Measurements from ENCODE around the gene TNFRSF19.

The TNFRSF19 gene

DNA sequence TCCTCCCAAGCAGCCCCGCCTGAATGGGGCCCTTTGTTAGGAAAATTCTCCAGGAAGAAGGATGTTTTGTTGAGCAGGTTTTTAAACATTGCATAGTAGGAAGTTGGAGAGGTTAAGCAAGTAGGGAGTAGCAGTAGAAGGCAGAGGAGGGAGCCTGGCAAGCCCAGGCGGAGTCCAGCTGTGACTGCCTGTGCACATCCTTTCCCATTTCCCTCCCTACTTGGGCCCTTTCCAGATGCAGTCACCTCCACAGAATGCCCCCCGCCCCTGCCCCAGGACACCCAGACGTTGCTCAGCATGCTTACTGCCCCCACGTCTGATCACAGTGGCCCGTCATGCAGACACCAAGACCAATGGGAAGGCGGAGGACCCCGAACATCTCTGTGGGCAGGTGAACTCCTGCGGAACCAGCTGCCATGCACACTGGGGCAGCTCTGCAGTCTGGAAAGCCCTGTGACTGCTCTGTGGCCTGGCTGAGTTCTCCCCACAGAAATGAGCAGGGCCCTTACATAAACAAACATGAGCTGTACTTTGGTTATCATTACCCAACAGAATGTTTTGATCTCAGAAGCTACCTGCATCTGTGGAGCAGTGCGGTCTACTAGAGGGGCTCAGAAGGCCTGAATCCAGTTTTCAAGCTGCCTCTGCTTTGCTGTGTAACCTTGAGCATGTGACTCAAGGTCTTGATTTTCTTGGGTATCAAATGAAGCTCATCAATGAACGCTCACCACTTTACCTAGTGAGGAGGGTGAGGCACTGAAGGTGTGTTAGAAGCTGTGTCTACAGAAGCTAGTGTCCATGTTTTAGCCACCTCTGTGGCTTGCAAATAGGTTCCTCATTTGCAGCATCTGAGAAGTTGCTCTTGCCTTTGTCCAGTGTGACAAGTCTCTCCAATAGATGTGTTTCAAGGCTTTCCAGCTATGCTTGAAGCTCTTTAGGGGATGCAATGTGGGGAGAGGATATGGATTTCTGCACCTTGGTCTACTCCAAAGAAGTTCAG, 84.2 kb downstream of the TNFRSF19 start:
- no peak for TF ChIP-seq CTCF (IDR thresholded peaks at IDR 0.05)
- Mint-ChIP-seq H3K4me1 (peaks cover 52% of the 10 kb centered on the region), H3K27me3 (ENCODE audit: low read depth, poor library complexity) (no peaks in the 10 kb centered on the region), H3K9me3 (peaks cover 8% of the 10 kb centered on the region), H3K36me3 (ENCODE audit: low read depth) (peaks cover 76% of the 10 kb centered on the region), H3K4me3 (no peak overlapping the region), H3K27ac (peak overlapping the region; percentile 60)
- no peak for DNase-seq

- peaks cover 52% of the 10 kb centered on the region for H3K4me1 Mint-ChIP-seq
- H3K4me3 Mint-ChIP-seq = no peak overlapping the region
- H3K27ac Mint-ChIP-seq = no peak overlapping the region
- H3K36me3 Mint-ChIP-seq (ENCODE audit: low read depth) = peaks cover 76% of the 10 kb centered on the region
- peaks cover 3% of the 10 kb centered on the region for H3K9me3 Mint-ChIP-seq
- DNase-seq = no peak
- H3K27me3 Mint-ChIP-seq (ENCODE audit: low read depth, poor library complexity) = no peaks in the 10 kb centered on the region
- TF ChIP-seq CTCF (IDR thresholded peaks at IDR 0.05) = no peak
These were observed 85.1 kb downstream of the TNFRSF19 start for GRCh38 chr13:23655321-23655720.

DNA sequence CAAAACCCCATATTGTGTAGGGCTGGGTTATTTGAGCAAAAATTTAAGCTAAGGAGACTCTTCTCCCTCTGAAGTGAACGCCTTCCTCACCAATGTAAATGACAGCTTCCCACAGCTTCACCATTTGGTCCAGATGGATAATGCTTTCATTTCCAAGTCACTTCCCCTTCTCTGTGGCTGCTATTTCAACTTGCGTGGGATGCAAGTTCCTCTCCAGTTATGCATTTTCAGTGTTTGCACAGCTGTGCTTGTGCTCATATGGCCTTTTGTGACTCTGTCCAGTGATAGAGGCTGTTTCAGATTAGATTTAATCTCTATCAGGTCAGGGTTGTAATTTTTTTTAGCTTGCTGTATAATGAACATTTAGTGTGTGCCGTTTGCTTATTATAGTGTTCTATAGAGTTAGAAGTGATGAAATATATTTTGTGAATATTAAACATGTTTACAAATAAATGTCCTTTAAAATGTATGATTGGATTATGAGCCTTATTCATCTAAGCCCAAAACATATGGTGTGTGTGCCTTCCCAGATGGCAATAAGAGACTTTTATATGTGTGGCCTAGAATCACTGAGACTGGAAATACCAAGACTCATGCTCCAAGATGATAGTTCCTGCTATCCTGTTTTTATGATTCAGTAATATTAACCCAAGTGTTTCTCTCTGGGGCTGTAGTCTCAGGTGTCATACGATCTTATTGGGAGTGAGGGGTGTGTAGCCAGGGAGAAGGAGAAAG, 86.6 kb downstream of the TNFRSF19 start:
- Mint-ChIP-seq H3K36me3 (ENCODE audit: low read depth) (peaks cover 79% of the 10 kb centered on the region), H3K27ac (peak overlapping the region; percentile 89), H3K4me1 (peaks cover 52% of the 10 kb centered on the region), H3K9me3 (peaks cover 14% of the 10 kb centered on the region), H3K27me3 (ENCODE audit: low read depth, poor library complexity) (no peaks in the 10 kb centered on the region), H3K4me3 (no peak overlapping the region)
- TF ChIP-seq CTCF (IDR thresholded peaks at IDR 0.05) = no peak
- DNase-seq = no peak

DNA sequence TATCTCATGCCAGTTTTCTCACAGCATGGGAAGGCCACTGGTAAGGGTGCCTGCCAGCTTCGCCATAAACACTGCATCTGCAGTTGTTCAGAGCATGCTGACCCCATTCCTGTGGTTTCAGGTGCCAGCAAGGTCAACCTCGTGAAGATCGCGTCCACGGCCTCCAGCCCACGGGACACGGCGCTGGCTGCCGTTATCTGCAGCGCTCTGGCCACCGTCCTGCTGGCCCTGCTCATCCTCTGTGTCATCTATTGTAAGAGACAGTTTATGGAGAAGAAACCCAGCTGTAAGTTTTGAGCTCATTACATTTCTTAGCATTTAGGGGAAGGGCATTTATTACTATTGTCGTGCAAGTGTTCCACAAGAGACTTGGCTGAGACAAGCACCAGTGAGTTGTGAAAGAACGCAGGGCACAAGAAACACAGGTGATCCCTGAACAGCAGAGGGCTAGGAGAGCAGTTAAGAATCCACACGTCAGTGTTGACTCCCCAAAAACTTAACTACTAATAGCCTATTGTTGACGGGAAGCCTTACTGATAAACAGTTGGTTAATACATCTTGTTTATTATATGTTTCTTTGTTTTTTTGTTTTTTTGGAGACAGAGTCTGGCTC, 88.8 kb downstream of the TNFRSF19 start:
- peaks cover 31% of the 10 kb centered on the region for H3K9me3 Mint-ChIP-seq
- H3K4me1 Mint-ChIP-seq = peaks cover 37% of the 10 kb centered on the region
- peaks cover 80% of the 10 kb centered on the region for H3K36me3 Mint-ChIP-seq (ENCODE audit: low read depth)
- H3K4me3 Mint-ChIP-seq = no peak overlapping the region
- no peak for TF ChIP-seq CTCF (IDR thresholded peaks at IDR 0.05)
- no peak for DNase-seq
- no peaks in the 10 kb centered on the region for H3K27me3 Mint-ChIP-seq (ENCODE audit: low read depth, poor library complexity)
- peak overlapping the region; percentile 10 for H3K27ac Mint-ChIP-seq

DNA sequence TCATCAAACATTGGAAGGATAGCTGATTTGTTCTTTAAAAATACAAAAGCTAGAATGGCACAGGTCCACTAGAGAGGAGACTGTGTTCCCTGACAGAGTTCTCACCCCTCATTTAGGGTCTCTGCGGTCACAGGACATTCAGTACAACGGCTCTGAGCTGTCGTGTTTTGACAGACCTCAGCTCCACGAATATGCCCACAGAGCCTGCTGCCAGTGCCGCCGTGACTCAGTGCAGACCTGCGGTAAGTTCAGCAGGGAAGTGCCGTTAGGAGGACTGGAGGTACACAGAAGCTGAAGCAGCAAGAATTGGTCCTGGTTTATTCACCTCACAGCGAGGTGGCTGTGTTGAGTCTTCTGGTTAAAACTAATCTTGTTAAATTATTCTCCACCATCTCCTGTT, 90.0 kb downstream of the TNFRSF19 start:
- peaks cover 31% of the 10 kb centered on the region for H3K9me3 Mint-ChIP-seq
- peaks cover 82% of the 10 kb centered on the region for H3K36me3 Mint-ChIP-seq (ENCODE audit: low read depth)
- H3K27me3 Mint-ChIP-seq (ENCODE audit: low read depth, poor library complexity) = no peaks in the 10 kb centered on the region
- TF ChIP-seq CTCF (IDR thresholded peaks at IDR 0.05) = no peak
- H3K4me3 Mint-ChIP-seq = no peak overlapping the region
- DNase-seq = no peak
- H3K27ac Mint-ChIP-seq = no peak overlapping the region
- H3K4me1 Mint-ChIP-seq = peaks cover 25% of the 10 kb centered on the region

Data from nephron progenitor cell (in vitro differentiated cells).